CD4-positive, alpha-beta T cell treated with Interferon alpha-2 for 1 hour (primary cell): Measurements from ENCODE around the gene GALNS.

ENCODE experiments used
- DNase-seq, 2 donors: peaks; one replicate each; pipeline ENCODE4 v3.0.0-alpha.2; 2020 to 2022

Gene GALNS

GRCh38 chr16:88814144-88814502 is 42.6 kb downstream of the GALNS start:
- no peak for DNase-seq

GRCh38 chr16:88813269-88814143 is 43.2 kb downstream of the GALNS start:
- DNase-seq: no peak

GRCh38 chr16:88812513-88813268 is 44.1 kb downstream of the GALNS start:
- no peak for DNase-seq

GRCh38 chr16:88811769-88812512 is 44.8 kb downstream of the GALNS start, which contains the start of gene APRT:
APRT (minus strand) TSS chr16:88811928; CDS start chr16:88811899, 29 bp downstream.
- DNase-seq: peak; percentile 94 to 97

GRCh38 chr16:88810912-88811768 is 45.6 kb downstream of the GALNS start:
- peak; percentile 62 to 68 for DNase-seq

GRCh38 chr16:88810166-88810911 is 46.4 kb downstream of the GALNS start:
- DNase-seq: peak in 1 of 2 donors; percentile 19

GRCh38 chr16:88809676-88810165 is 47.0 kb downstream of the GALNS start:
- no peak for DNase-seq

- no peak for DNase-seq
Observed at GRCh38 chr16:88809068-88809675, 47.6 kb downstream of the GALNS start.

GRCh38 chr16:88807626-88808453 is 48.9 kb downstream of the GALNS start:
- no peak for DNase-seq

GRCh38 chr16:88807142-88807625 is 49.6 kb downstream of the GALNS start:
- no peak for DNase-seq

- no peak for DNase-seq
Observed at GRCh38 chr16:88806491-88807111, 50.1 kb downstream of the GALNS start.

GRCh38 chr16:88805887-88806393 is 50.8 kb downstream of the GALNS start:
- no peak for DNase-seq

GRCh38 chr16:88805340-88805715 is 51.4 kb downstream of the GALNS start:
- DNase-seq: no peak

GRCh38 chr16:88804552-88805339 is 52.0 kb downstream of the GALNS start:
- DNase-seq: peak in 1 of 2 donors; percentile 42

GRCh38 chr16:88804173-88804551 is 52.6 kb downstream of the GALNS start:
- no peak for DNase-seq

- DNase-seq: peak; percentile 80 to 88
Observed at GRCh38 chr16:88803264-88803987, 53.3 kb downstream of the GALNS start, which contains the start of gene CDT1. CDT1 (plus strand) TSS chr16:88803789; CDS start chr16:88803832, 43 bp downstream.

- DNase-seq: no peak
Observed at GRCh38 chr16:88800277-88800592, 56.5 kb downstream of the GALNS start.
